Activated CD4-positive, CD25-positive, alpha-beta regulatory T cell treated with anti-CD3 and anti-CD28 coated beads, Interleukin-2, amount 50 U/mL, for 16 hours (primary cell): ENCODE results near the gene PXYLP1.
A peak's percentile ranks its signal among the peaks of the same experiment; 100 is the strongest.
"Not testable (repeated sequence)": the region's sequence is repeated elsewhere in the genome, so short reads cannot be mapped to it uniquely, and the experiment has no call there.

Experiments
- DNase-seq: peaks from one replicate; pipeline ENCODE4 v3.0.0-alpha.2; 2020; ENCODE audit warnings: low read depth, low spot score

The PXYLP1 gene, protein sequence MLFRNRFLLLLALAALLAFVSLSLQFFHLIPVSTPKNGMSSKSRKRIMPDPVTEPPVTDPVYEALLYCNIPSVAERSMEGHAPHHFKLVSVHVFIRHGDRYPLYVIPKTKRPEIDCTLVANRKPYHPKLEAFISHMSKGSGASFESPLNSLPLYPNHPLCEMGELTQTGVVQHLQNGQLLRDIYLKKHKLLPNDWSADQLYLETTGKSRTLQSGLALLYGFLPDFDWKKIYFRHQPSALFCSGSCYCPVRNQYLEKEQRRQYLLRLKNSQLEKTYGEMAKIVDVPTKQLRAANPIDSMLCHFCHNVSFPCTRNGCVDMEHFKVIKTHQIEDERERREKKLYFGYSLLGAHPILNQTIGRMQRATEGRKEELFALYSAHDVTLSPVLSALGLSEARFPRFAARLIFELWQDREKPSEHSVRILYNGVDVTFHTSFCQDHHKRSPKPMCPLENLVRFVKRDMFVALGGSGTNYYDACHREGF

DNA sequence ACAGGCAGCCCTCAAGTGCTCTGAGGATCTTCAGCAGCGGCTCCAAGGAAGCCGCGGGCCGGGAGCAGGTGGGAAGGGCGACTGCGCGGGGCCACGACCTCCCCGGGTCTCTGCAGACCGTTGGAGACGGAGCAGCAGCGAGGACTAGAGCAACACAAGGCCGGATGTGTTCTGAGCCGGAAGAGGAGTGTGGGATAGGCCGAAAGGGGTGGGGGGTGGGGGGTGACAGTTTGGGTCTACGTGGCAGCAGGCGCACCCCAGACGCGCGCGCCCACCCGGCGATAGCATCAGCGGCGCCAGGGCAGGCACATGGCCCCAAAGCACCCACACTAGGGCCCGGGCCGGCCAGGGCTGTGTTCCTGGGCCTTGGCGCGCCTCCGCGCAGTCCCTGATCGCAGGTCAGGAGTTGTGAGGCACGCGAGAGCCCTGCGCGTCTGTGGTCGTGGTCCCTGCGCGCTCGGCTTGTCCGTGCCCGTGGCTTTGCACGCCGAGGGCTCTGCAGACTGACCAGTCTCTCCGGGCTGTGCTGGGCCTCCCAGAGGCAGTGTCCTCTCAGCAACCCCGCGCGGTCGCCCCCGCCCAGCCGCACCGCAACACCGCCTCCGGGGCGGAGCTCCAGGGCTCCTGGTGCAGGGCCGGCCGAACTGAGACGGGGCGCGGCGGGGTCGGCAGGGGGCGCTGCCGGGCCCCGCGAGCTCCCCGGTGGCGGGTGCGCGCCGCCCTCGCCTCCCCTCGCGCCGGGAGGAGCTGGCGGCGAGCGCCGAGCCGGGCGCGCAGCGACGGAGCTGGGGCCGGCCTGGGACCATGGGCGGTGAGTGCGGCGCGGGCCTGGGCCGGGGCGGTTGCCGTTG, at the start of gene PXYLP1:
PXYLP1 (plus strand) TSS at position 725 of the 851 bp plus-strand sequence. CDS start 28,351 bp downstream, outside the sequence.
- DNase-seq: peak; percentile 73

DNA sequence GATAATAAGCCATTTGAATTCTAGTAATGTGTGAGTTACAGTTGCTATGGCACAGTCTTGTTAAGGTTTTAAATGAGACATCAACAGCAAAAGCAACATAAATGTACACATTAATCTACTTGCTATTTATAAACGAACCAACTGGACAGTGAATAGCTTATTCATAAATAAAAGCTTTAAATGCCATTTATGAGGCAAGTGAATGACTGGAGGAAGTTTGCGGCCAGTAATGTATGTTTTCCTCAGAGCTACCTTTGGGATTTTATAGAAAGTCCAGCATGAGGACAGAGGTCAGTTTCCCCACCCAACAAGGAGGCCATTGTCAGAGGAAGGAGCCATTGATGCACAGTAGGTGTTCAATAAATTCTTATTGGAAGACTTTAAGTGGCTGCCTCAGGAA, 48.0 kb upstream of the PXYLP1 start:
- no peak for DNase-seq

DNA sequence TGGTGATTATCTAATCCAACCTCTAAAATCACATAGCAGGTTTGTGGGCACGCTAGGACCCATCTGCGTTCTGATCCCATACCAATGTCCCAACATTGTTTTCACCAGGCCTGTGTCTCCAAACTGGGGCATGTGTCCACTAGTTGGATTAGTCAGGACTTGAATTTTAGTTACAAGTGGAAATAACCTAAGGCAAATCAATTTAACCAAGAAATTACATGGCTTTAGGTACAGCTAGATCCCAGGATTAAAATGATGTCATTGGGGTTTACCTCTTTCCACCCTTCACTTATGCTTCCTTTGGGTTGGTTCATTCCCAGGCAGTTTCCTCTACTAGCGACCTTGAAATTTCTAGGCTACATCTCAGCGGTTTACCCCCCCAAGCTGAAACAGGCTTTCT, 47.2 kb upstream of the PXYLP1 start:
- DNase-seq: no peak

DNA sequence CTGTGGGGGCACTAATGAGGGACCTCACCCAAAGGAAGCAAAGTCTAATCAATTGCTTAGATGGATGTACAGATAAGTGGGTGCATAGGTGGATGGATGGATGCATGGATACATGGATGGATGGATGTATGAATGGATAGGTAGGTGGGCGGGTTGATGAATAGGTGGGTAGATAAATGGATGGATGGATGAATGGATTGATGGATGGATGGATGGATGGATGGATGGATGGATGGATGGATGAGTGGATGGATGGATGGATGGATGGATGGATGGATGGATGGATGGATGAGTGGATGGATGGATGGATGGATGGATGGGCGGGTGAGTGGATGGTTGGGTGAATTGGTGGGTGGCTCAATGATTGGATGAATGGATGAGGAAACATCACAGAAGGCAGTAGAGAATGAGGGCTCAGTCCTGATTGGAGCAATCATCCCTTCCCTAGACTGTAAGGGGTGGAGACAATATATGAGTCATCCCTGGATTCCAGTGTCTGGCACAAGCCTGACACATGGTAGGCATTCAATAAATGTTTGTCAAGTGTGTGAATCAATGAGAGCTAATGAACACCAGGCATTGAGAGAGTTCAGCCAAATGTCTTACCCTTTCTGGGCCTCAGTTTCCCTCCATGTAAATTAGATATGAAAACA, 40.4 kb upstream of the PXYLP1 start:
- DNase-seq: no peak

DNA sequence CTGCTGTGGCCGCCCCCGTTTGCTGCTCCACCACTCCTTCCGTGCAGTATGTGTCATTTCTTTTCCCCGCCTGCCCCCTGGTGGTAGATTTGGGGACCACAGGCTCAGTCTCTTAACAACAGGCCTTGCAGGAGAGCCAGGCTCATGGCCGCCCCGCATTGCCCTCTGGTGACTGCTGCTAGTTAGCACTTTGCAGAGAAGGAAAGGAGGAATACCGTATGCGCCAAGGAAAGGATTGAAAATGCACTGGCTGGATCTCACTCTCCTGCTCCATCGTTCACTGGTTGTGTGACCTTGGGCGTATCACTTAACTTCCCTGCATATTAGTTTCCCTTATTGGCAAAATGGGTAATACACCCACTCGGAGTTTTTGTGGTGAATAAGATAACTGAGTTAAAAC, 39.3 kb upstream of the PXYLP1 start:
- peak; percentile 94 for DNase-seq

DNA sequence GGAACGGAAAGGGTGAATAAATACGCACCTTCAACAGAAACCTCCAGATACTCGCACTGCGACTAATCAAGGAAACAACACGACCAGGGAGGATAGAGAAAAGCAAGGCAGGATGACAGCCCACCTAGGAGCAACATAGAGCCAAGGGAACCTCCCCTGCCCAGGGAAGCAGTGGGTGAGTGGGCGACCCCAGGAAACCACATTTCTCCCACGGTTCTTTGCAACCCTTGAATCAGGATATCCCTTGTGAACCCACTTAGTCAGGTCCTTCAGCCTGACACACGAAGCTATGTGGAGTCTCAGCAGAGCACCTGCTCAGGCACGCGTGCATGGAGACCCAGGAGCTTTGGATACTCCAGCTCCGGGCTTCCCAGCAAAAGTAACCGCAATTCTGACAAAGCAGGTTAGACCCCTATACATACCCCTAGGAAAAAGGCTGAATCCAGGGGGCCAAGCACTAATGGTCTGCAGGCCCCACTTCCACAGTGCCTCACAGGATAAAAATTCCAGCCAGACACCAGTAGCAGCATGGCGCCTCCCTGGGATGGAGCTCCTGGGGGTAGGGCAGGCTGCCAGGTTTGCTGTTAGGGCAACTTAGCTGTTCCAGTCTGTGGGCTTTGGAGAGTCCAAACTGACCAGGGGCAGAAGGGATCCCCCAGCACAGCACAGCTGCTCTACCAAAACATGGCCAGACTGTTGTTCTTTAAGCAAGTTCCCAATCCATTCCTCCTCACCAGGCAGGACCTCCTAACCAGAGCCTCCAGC, 38.4 kb upstream of the PXYLP1 start:
- DNase-seq: no peak

DNA sequence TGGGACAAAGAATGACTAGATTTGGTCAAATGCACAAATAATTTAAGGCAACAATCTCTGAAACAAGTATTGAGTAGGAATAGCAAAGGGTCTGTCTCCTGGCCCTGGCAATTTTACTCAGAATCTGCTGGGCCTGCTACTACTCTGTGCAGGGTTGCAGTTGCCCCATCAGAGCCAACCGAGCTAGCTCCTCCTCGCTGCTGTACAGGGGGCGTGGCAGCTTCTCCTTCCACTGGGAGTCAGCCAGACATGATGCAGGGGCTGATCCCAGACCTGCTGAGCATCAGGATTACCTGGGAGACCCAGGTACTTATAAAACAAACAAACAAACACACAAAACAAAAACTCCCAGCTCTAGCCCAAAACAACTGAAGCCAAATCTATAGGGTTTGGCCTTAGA, 30.5 kb upstream of the PXYLP1 start:
- DNase-seq: no peak

DNA sequence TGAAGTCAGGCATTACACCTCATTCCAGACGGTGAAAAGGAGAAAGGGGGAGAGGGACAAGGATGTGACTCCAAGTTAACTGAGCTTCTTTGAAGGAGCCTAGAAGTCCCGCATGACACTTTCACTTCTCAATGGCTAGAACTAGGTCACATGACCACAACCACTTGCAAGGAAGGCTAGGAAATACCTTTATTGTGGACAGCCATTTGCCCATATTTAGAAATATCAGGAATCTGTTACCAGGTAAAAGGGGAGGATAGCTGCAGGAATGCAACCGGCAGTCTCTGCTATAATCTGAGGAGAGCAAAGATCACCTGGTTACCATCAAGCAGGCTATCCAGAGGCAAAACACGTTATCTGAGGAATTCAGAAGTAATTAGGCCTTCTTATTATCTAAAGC, 28.9 kb upstream of the PXYLP1 start:
- no peak for DNase-seq

DNA sequence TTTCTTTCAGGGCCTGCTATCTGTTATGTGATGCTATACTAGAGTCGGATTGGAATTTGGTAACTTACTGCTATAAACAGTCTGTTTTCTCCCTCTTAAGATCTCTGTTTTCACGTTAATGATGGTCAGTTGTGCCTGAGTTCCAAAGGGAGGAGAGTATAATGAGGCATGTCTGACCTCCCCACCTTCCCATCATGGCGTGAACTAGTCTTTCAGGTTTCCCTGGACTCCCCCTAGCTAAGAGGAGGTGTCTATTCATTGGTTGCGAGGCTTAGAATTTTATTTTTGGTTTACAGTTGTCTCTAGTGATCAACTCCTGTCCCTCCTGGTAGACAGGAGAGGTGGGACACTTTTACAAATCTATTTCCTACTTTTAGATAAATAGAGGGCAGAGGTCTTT, 27.8 kb upstream of the PXYLP1 start:
- no peak for DNase-seq

DNA sequence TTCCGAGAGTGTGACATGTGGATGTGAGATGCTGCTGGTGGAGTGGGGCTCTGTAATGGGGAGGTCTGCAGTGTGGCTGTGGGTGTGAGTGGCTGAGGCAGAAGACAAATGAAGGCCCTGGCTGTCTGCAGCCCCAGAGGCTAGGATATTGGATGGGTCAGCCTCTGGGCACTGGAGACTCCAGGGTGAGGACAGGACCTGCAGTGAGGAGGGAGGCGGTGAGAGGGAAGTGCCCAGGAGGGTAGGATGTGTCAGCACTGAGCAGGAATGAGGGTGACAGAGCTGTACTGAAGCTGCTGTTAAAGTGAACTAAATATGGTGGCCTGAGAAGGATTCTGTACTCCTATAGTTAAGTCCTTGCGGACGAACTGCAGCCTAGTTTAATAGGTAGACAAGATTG, 27.3 kb upstream of the PXYLP1 start:
- DNase-seq: no peak

DNA sequence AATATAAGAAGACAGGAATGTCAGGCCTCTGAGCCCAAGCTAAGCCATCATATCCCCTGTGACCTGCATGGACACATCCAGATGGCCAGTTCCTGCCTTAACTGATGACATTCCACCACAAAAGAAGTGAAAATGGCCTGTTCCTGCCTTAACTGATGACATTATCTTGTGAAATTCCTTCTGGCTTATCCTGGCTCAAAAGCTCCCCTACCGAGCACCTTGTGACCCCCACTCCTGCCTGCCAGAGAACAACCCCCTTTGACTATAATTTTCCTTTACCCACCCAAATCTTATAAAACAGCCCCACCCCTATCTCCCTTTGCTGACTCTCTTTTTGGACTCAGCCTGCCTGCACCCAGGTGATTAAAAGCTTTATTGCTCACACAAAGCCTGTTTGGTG, 20.3 kb upstream of the PXYLP1 start:
- DNase-seq: not testable (repeated sequence)

DNA sequence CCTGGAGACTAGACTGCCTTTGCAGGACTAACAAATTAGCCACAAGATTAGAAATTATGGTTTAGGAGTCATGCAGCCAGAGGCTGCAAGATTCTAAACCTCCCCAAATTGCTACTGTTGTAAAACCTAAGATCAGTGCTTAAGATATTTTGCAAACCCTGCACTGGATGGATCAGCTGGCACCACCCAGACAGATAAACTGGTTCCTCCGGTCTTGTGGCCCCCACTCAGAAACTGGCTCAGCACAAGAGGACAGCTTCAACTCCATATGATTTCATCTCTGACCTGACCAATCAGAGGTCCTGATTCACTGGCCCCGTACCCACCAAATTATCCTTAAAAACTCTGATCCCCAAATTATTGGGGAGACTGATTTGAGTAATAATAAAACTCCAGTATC, 19.5 kb upstream of the PXYLP1 start:
- DNase-seq: no peak

DNA sequence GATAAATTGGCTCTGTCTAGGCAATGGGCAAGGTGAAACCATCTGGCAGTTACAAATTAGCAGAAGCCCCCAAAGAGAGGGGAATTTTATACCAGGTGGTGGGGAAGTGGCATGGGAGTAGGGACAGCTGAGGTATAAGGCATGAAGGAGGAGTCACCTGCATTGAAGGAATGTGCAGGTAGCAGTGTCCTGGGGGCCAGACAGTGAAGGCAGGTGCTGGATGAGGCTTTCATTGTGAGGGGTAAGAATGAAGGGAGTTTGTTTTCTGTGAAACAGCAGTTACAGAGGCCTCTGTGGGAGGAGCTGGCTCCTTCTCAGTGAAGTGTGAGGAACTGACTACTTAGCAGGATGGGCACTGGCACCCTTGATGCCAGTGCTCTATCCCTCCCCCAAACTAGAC, 19.1 kb upstream of the PXYLP1 start:
- DNase-seq: no peak

DNA sequence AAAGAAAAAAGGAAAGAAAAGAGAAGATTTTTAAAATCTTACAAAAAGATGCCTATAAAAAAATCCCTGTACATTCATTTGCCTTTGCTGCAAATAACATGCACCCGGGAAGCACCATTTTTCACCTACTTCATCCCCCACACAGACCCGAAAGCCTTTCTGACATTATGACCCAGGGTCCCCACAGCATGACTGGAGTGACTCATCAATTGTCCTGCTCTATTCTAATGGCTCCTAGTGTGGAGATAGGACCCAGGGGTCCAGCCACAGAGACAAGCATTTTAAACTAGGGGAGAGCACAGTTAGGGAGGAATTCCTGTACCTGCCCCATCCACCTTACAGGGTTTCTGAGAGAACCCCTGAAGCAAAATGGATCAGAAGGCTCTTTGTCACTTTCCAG, 14.7 kb upstream of the PXYLP1 start:
- DNase-seq: no peak

DNA sequence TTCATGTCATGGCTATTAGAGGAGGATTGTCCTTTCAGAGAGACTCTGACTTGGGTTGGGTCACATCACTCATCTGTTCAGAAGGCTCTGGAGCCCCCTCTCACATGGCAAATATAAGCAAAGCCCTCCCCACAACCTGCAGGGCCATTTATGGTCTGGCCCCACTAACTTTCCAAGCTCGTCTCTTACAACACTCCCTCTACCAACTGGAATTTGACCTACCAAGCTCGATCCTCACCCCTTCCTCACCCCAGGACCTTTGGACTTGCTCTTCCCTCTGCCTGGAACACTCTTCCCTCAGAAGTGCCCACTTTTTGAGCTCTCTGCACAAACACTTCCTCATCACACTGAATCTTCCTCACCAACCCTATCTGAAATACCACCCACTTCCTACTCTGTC, 14.2 kb upstream of the PXYLP1 start:
- no peak for DNase-seq

DNA sequence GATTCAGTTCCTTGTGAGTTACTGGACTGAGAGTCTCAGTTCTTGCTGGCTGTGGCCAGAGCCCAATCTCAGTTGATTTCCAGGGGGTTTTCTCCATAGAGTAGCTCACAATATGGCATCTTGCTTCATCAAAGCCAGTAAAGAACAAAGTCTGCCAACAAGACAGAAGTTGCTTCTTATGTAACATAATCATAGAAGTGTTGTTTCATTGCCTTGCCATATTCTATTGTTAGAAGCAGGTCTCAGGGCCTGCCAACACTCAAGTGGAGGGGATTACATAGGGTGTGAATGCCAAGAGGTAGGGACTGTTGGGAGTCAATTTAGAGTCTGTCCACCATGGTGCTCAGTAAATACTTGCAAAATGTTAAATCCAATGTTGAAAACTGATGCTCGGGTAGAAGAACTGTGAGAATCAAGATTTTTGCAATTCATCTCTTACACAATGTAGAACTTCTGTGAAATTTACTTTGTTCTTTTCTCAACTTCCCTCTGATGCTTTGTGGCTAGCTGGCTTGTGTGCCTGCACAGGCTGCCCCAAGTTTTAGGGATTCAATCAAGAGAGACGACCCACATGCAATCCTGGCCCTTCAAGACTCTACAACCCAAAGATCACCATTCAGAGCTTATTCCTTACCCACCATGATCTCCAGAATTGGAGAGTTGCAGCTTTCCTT, 13.3 kb upstream of the PXYLP1 start:
- no peak for DNase-seq

DNA sequence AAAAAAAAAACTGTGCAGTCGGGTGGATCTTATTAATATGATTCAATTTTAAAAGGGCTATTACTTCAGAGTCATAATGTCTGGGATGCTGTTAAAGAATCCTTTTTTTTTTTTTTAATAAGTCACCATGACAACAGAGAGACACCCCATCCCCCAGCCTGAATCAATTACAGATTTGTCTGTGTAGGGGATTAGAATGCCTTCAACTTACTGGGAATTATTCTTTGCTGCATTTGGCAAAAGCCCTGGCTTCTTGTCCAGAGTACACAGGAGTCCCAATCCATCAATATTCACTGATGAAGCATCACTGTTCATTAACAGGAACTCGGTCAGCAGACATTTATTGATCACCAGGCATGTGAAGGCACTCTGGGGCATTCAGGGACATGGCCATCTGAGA, 12.7 kb upstream of the PXYLP1 start:
- DNase-seq: no peak

DNA sequence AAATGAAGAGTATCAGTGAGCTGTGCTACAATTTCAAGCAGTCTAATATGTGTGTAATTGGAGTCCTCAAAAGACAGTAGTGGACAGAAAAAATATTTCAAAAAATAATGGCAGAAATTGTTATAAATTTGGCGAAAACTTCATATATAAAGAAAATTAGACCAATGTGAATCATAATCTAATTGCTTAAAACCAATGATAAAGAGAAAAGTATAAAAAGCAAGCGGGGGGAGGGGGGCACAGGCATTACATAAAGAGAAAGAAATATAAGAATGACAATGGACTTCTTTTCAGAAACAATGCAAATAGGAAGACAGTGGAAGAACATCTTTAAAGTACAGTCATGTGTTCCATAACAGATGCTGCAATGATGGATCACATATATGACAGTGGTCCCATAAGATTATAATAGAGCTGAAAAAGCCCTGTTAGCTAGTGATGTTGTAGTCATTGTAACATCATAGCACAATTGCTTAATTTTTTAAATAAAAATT, 7.9 kb upstream of the PXYLP1 start:
- DNase-seq: no peak

DNA sequence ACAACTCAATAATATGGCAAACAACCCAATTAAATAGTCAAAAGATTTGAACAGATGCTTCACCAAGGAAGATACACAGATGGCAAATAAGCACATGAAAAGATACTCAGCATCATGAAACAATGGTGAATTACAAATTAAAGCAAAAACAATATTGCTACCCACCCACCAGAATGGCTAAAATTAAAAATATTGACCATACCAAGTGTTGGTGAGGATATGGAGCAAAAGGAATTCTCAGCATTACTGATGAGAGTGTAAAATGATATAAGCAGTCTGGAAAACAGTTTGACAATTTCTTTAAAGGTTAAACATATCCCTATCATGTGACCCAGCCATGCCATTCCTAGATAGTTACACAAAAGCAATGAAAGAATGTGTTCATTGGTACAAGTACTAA, 5.7 kb upstream of the PXYLP1 start:
- DNase-seq: no peak

DNA sequence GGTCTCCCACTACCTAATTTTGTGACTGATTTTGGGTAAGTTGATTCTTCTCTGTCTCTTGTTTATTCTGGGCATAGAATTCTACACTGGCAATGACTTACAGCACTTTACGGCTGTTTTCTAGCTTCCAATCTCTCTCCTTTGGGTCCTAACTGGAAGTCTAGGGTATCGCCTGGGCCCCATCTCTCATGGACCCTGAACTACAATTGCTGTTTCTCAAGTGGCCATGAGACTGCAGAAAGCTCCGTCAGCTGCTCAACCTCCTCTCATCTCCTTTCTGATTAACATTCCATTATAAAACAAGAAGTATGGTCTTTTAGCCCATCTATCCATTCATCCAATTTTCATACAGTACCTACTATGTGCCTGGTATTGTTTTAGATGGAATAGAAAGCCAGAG, 4.4 kb upstream of the PXYLP1 start:
- DNase-seq: no peak

DNA sequence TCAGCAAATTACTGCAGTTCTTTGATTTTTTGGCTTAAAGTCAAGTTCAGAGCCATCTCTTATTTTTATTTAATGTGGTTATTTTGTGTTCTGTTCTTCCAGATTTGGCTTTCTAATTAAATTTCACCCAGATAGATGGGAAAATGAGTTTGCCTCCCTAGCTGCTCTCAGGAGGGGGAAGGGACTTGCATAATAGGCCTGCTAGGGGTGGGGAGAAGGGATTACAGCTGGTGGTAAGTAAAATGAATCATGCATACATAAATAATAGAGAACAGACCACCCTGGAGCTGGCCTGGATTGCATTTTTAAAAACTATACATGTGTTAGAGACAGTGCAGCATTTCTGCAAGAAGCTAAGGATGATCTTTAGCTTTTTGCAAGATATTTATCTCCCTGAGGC, 3.9 kb upstream of the PXYLP1 start:
- no peak for DNase-seq
